ENCODE results near the gene ELOB.

ELOB gene

GRCh38 chr16:2777231-2777902, at the start of gene ELOB:
TSS of gene ELOB (minus strand) at chr16:2777280. CDS start at chr16:2777239, 41 bp downstream.
- TF ChIP-seq ZFX (IDR thresholded peaks at IDR 0.05) (0 out of 2 replicates have a peak, but pooled peaks have one; percentile 22), CTCF (conservative IDR thresholded peaks at IDR 0.05) (no peak)
- peak within 1 kb of the TSS; percentile 100 for H3K27ac ChIP-seq

DNA sequence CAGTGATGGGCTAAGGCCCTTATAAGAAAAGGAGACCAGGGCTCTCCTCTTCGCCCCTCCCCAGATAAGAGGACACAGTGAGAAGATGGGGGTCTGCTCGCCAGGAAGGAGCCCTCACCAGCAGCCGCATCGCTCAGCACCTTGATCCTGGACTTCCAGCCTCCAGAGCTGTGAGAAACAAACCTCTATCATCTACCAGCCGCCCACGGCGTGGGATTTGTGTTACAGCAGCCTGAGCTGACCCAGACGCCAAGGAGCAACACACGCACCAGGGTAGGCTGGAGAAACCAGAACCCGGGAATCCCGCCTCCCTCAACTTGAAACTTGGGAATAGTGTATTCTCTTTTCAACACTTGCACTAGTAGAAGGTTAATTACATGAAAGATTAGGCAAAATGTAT, 48.8 kb upstream of the ELOB start:
- no peak overlapping the region for H3K27ac ChIP-seq

DNA sequence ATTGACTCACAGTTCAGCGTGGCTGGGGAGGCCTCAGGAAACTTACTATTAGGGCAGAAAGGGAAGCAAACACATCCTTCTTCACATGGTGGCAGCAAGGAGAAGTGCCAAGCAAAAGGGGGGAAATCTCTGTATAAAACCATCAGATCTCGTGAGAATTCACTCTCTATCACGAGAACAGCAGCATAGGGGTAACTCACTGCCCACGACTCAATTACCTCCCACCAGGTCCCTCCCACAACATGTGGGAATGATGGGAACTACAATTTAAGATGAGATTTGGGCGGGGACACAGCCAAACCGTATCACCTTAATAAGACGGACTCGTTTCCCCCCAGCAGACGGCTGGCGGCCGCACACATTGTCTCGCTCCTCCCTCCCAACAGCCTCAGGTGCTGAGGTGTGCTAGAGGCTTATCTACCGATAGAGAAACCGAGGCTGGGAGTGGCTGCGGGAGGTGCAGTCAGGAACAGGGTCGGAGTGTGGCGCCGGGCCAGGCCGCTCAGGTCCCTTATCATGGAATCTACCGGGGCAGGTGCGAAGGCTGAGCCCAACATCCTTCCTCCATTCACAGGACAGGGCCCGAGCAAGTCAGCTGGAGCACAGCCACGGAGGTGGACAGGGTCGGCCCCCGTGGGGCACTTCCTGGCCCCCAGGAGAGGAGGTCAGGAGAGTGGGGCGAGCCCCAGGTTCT, 48.1 kb upstream of the ELOB start:
- H3K27ac ChIP-seq: no peak overlapping the region
- no peak for TF ChIP-seq CTCF (conservative IDR thresholded peaks at IDR 0.05)
- TF ChIP-seq ZFX (IDR thresholded peaks at IDR 0.05): no peak

More for the DNA sequence above, 48.8 kb upstream of the ELOB start:
- no peak for TF ChIP-seq CTCF (conservative IDR thresholded peaks at IDR 0.05)
- TF ChIP-seq ZFX (IDR thresholded peaks at IDR 0.05): no peak

DNA sequence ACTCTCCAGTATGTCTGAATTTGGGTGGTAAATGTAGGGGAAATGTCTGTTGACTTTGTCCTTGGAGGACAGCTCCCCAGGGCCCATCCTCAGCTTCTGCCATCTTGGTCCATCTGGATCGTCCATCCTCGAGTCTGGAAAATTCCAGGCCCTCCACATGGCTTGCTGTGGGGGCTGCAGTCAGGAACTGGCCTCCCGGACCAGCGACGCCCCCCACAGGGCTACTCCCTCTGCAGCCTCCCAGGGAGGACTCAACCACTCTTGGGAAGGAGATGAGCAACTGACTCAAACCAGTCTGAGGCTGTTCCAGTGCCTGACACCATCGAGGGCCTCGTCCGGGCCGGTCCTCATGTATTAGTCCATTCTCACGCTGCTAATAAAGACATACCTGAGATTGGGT, 47.5 kb upstream of the ELOB start:
- no peak overlapping the region for H3K27ac ChIP-seq
- TF ChIP-seq ZFX (IDR thresholded peaks at IDR 0.05) (no peak), CTCF (conservative IDR thresholded peaks at IDR 0.05) (no peak)

DNA sequence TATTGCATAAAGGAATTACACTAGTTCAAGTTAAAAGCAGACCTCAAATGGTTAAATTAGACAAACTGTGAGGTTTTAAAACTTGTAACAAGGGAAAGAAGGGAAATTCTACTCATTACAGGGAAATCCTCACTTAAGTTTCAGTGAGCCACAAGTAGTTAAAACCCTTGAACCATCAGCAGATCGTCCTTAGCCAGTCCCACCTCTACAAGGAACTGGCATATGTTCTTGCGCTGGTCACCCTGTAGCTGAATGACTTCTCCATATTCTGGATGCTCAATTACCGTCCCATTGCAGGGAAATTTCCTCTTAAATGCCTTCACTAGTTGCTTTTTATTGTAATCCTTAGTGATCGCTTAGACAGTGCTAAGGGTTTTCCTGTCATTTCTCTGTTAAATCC, 45.4 kb upstream of the ELOB start:
- H3K27ac ChIP-seq: no peak overlapping the region
- TF ChIP-seq ZFX (IDR thresholded peaks at IDR 0.05) (no peak), CTCF (conservative IDR thresholded peaks at IDR 0.05) (no peak)

DNA sequence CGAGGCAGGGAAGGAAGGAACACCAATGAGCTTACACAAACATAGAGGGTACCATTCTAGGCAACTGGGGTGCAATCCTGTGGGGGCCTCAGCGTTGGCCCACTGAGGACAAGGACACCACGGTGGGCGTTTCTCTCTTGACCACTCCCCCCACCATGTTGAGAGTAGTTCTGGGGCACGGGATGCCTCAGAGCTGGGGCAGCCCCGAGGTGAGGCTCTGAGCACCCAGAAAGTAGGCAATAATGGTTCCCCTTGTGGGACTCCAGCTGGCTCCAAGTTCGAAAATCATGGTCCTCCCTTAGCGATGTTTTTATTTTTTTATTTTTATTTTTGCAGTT, 45.0 kb upstream of the ELOB start:
- no peak overlapping the region for H3K27ac ChIP-seq
- no peak for TF ChIP-seq ZFX (IDR thresholded peaks at IDR 0.05)

DNA sequence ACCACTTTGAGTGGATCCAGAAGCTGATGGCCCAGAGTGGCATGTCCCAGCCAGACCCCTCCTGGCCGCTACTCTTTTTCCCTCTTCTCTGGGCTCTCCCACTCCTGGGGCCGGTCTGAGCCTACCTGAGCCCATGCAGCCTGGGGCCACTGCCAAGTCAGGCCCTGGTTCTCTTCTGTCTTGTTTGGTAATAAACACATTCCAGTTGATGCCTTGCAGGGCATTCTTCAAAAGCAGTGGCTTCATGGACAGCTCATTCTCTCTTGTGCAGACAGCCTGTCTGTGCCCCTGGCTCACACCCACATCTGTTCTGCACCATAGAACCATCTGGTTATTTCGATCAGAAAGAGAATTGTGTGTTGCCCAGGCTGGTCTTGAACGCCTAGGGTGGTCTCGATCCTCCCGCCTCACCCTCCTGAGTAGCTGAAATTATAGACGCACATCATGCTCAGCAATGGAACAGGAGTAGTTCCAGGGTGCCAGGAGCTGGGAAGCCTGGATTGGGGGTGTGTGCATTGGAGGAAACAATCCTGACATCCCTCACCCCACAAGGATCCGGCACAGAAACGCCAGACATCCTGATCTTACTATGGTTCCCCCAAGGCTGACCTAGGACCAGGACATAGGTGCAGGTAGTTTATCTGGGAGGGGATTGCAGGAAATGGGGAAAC, 44.5 kb upstream of the ELOB start:
- no peak for TF ChIP-seq ZFX (IDR thresholded peaks at IDR 0.05)
- no peak for TF ChIP-seq CTCF (conservative IDR thresholded peaks at IDR 0.05)

More for the DNA sequence above, 44.5 kb upstream of the ELOB start:
- no peak overlapping the region for H3K27ac ChIP-seq
